Transverse colon (tissue), 4 donors: ENCODE results near the gene AGAP1. TPM values are rescaled to one million over a fixed set of nuclear protein-coding genes. Genes with fewer than 3 reads are reported as not detected.

Experiments used
- DNase-seq: peaks from one replicate; pipeline ENCODE4 v3.0.0-alpha.2; 2019
- H3K27ac ChIP-seq, 4 donors: fragments of 200-600 bp; sonication (generic); 2 replicates each; pipeline ENCODE4 v1.5.1; 2016 to 2018; ENCODE audit warnings: inconsistent platforms in 4 of 4
- H3K27me3 ChIP-seq: fragments of 200-600 bp; sonication (generic); 2 replicates; pipeline ENCODE4 v1.5.1; 2017; ENCODE audit warnings: inconsistent platforms
- H3K36me3 ChIP-seq, 4 donors: fragments of 200-600 bp; sonication (generic); 2 replicates each; pipeline ENCODE4 v1.5.1; 2017 to 2019; ENCODE audit warnings: inconsistent platforms in 4 of 4
- H3K4me1 ChIP-seq, 4 donors: fragments of 200-600 bp; sonication (generic); 2 replicates each; pipeline ENCODE4 v1.5.1; 2017 to 2020; ENCODE audit warnings: inconsistent platforms in 4 of 4
- H3K4me3 ChIP-seq, 4 donors: fragments of 200-600 bp; sonication (generic); 1 replicate in 1 of 4; 2 replicates in 3 of 4; pipeline versions ENCODE4 v1.5.1 to v1.6.1; 2017 to 2019; ENCODE audit warnings: inconsistent platforms in 4 of 4
- H3K9me3 ChIP-seq, 2 donors: fragments of 200-600 bp; sonication (generic); 2 replicates each; pipeline ENCODE4 v1.5.1; 2017 to 2019; ENCODE audit warnings: inconsistent platforms in 2 of 2
- EP300 ChIP-seq: sonication (generic); formaldehyde crosslinking; IDR thresholded peaks from one replicate; pipeline ENCODE4 v1.6.1; 2017; ENCODE audit warnings: antibody characterized with exemption, low read depth
- POLR2A ChIP-seq: fragments of 450-650 bp; IDR thresholded peaks from one replicate; pipeline ENCODE4 v1.6.1; 2016; ENCODE audit warnings: antibody characterized with exemption, mild to moderate bottlenecking, moderate library complexity
- POLR2AphosphoS5 ChIP-seq, 3 donors: sonication (generic); formaldehyde crosslinking; IDR thresholded peaks; one replicate each; pipeline ENCODE4 v1.6.1; 2016; ENCODE audit warnings: antibody characterized with exemption in 3 of 3
- WGBS, 2 donors: methylation state at CpG; one replicate each; pipeline ENCODE4 v1.1.5; 2018; ENCODE audit warnings: low coverage in 1 of 2; 5-methylcytosine and 5-hydroxymethylcytosine counted together
- in situ Hi-C, 4 donors: fragments of 200-750 bp; cut with MboI; loops; one replicate each; pipeline versions ENCODE4 v1.15.0 to v1.15.1; 2017; ENCODE audit warnings: low sequenced_read_pairs in 3 of 4, low pct_ligation_motif_present in 1 of 4, low pct_unique_long_range_greater_than_20kb in 1 of 4
- intact Hi-C: fragments of 100-400 bp; cut with DNase I; formaldehyde crosslinking; loops from one replicate; pipeline ENCODE4 v1.15.1; 2023; ENCODE audit warnings: low total_unique reads
- total RNA-seq, 4 donors: library from RNA; depleted of rRNA; stranded (reverse); fragments of >200 nt; gene quantifications; one replicate each; pipeline ENCODE4 v1.1.0, GENCODE V29; 2016
- TF ChIP-seq, protein P1 (sequence below), 5 experiments: fragments of 200-600 bp in 3 of 5; fragments of 450-650 bp in 2 of 5; sonication (generic) in 3 of 5; IDR thresholded peaks; 1 replicate in 2 of 5; 2 replicates in 3 of 5; pipeline ENCODE4 v1.5.1; 2016 to 2017; ENCODE audit warnings: antibody characterized with exemption in 5 of 5, inconsistent platforms in 3 of 5, mild to moderate bottlenecking in 2 of 5, moderate library complexity in 1 of 5

The AGAP1 gene
- total RNA-seq, 4 donors from 2014 or later: 56.1 to 96.9 (median 71.2) TPM

DNA sequence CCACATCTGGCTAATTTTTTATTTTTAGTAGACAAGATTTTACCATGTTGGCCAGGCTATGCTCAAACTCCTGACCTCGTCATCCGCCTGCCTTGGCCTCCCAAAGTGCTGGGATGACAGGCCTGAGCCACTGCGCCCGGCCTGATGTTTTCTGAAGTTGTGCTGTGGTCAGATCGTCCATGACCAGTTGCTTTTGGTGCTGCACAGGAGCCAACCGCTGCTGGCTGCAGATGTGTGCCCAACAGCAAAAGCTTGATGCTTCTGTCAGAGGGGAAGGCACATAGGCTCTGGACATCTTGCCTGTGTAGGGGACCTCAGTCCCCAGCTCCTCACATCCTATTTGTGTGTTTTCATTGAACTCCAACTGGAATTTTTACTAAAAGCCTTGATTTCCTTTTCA, 218.3 kb downstream of the AGAP1 start:
- Histone ChIP-seq H3K4me1 (peaks cover 0 to 20% (median 6%) of the 10 kb centered on the region in 4 donors), H3K27ac (no peak overlapping the region), H3K4me3 (no peak overlapping the region), H3K27me3 (no peaks in the 10 kb centered on the region), H3K9me3 (no peaks in the 10 kb centered on the region), H3K36me3 (no peaks in the 10 kb centered on the region)
- no peak for DNase-seq
- in situ Hi-C loops (loop anchor here in 1 of 4 donors (25.0 kb wide), 1 partner anchor 575 kb away; no protein-coding TSS in a partner anchor), intact Hi-C loops (no loop called here)
- TF ChIP-seq, protein P1, sequence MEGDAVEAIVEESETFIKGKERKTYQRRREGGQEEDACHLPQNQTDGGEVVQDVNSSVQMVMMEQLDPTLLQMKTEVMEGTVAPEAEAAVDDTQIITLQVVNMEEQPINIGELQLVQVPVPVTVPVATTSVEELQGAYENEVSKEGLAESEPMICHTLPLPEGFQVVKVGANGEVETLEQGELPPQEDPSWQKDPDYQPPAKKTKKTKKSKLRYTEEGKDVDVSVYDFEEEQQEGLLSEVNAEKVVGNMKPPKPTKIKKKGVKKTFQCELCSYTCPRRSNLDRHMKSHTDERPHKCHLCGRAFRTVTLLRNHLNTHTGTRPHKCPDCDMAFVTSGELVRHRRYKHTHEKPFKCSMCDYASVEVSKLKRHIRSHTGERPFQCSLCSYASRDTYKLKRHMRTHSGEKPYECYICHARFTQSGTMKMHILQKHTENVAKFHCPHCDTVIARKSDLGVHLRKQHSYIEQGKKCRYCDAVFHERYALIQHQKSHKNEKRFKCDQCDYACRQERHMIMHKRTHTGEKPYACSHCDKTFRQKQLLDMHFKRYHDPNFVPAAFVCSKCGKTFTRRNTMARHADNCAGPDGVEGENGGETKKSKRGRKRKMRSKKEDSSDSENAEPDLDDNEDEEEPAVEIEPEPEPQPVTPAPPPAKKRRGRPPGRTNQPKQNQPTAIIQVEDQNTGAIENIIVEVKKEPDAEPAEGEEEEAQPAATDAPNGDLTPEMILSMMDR (IDR thresholded peaks at IDR 0.05): no peak
- TF ChIP-seq POLR2AphosphoS5 (IDR thresholded peaks at IDR 0.05) (no peak), POLR2A (no peak), EP300 (no peak)
- 89% methylated on average over 6 of the region's 6 CpGs; no CpG with 5 or more reads in 1 of the 2 donors for WGBS, 2 donors

DNA sequence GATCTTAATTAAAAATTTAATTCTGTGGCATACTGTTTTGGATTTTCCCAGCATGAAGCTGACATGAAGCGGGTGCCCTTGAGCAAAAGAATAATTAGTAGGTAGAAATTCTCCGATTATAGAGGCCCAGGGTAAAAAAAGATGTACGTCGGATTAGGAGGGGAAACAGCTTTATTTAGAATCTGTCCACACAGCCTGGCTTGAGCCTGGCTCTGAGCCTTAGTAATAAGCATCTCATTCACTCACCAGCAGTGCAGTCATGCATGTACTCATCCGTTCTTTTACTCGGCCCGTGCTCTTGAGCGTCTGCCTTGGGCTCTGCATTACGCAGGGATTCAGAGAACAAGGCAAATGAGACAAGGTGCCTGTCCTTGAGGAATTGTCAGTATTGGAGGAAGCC, 219.3 kb downstream of the AGAP1 start:
- peaks cover 0 to 21% (median 4%) of the 10 kb centered on the region in 4 donors for H3K4me1 ChIP-seq
- H3K4me3 ChIP-seq: no peak overlapping the region
- no peak overlapping the region for H3K27ac ChIP-seq
- 88 to 98% methylated on average over 7 to 9 of the region's 9 CpGs for WGBS, 2 donors
- intact Hi-C loops: no loop called here
- H3K36me3 ChIP-seq: no peaks in the 10 kb centered on the region
- in situ Hi-C loops: loop anchor here in 1 of 4 donors (25.0 kb wide), 1 partner anchor 576 kb away; no protein-coding TSS in a partner anchor
- H3K27me3 ChIP-seq: no peaks in the 10 kb centered on the region
- no peaks in the 10 kb centered on the region for H3K9me3 ChIP-seq
- TF ChIP-seq EP300: no peak
- TF ChIP-seq, protein P1 (IDR thresholded peaks at IDR 0.05): no peak
- no peak for TF ChIP-seq POLR2AphosphoS5 (IDR thresholded peaks at IDR 0.05)
- no peak for TF ChIP-seq POLR2A
- DNase-seq: no peak

DNA sequence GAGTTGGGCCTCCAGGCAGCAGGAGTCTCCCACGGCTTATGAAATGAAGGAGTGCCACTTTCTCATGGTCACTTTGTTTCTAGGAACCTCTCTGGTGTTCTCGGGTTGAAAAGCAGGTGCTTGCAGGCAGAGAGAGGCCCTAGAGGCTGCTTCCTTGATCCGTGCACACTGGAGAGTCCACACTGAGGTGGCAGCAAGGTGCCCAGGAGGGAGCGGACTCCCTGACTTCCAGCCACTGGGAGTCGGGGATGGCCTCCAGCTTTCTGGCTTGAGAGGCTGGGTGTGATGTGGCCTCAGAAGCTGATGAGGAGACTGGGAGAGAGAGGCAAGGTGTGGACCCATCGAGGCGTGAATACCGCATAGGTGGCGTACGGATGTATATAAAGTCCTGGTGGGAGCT, 221.8 kb downstream of the AGAP1 start:
- Histone ChIP-seq H3K27ac (no peak overlapping the region), H3K27me3 (no peaks in the 10 kb centered on the region), H3K4me3 (no peak overlapping the region), H3K4me1 (peaks cover 0 to 5% (median 0%) of the 10 kb centered on the region in 4 donors), H3K36me3 (no peaks in the 10 kb centered on the region), H3K9me3 (no peaks in the 10 kb centered on the region)
- intact Hi-C loops (no loop called here), in situ Hi-C loops (loop anchor here in 1 of 4 donors (25.0 kb wide), 1 partner anchor 578 kb away; no protein-coding TSS in a partner anchor)
- DNase-seq: no peak
- TF ChIP-seq, protein P1 (IDR thresholded peaks at IDR 0.05): no peak
- TF ChIP-seq POLR2A (no peak), POLR2AphosphoS5 (IDR thresholded peaks at IDR 0.05) (no peak), EP300 (no peak)
- WGBS, 2 donors: 91% methylated on average over 10 of the region's 10 CpGs; no CpG with 5 or more reads in 1 of the 2 donors

DNA sequence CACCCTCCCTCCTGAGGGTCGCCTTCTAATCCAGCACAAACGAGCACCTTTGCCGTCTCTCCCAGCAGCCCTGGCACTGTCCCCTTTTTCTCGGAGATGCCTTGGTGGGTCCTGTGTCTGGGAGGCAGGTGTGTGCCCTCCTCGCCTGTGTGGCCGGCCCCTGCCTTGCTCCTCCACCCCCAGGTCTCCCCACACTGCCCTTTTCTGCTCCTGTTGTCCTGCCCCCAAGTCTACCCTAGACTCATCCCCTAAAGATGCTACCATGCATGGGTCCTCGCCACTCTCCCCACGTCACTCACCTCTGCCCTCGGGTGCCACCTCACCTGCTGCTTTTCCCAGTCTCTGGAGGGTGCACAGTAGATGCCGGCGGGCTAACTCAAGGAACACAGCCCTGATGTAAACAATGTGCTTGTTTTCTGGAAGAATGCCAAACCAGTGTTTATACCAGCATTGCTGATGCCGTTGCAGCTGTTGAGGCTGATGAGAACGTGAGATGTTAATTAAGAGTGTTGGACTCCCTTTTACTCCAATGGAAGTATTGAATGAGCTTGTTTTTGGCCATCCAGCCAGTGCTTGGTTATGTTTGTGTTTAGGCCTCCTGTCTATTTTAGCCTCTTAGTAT, 223.1 kb downstream of the AGAP1 start:
- Histone ChIP-seq H3K27ac (no peak overlapping the region), H3K4me1 (peaks cover 0 to 5% (median 0%) of the 10 kb centered on the region in 4 donors), H3K36me3 (no peaks in the 10 kb centered on the region), H3K27me3 (no peaks in the 10 kb centered on the region), H3K4me3 (no peak overlapping the region), H3K9me3 (no peaks in the 10 kb centered on the region)
- TF ChIP-seq EP300: no peak
- TF ChIP-seq POLR2AphosphoS5 (IDR thresholded peaks at IDR 0.05): no peak
- TF ChIP-seq, protein P1 (IDR thresholded peaks at IDR 0.05): no peak
- TF ChIP-seq POLR2A: no peak
- DNase-seq: no peak
- intact Hi-C loops (no loop called here), in situ Hi-C loops (loop anchor here in 1 of 4 donors (25.0 kb wide), 1 partner anchor 580 kb away; no protein-coding TSS in a partner anchor)
- WGBS, 2 donors: 66 to 69% methylated on average over 6 to 13 of the region's 13 CpGs
